ENCODE measurements around the gene UTP15. TPM values are rescaled to one million over a fixed set of nuclear protein-coding genes. Genes with fewer than 3 reads are reported as not detected.

The UTP15 gene
- total RNA-seq, 1 donor from 2014 or later: 12.8 TPM

GRCh38 chr5:73564018-73564417, 1.5 kb upstream of the UTP15 start:
- Histone ChIP-seq H3K27ac (no peak overlapping the region), H3K9me3 (no peaks in the 10 kb centered on the region), H3K4me3 (peak overlapping the region; percentile 83), H3K36me3 (peaks cover 51% of the 10 kb centered on the region), H3K4me1 (peaks cover 35% of the 10 kb centered on the region), H3K27me3 (ENCODE audit: low read depth) (no peaks in the 10 kb centered on the region)
- ATAC-seq (no peak), DNase-seq (no peak)
- intact Hi-C loops (cut with DNase I): no loop called here
- TF ChIP-seq CTCF (IDR thresholded peaks at IDR 0.05): no peak

GRCh38 chr5:73564675-73565074, 868 bp upstream of the UTP15 start:
- TF ChIP-seq CTCF (IDR thresholded peaks at IDR 0.05): no peak
- DNase-seq (no peak), ATAC-seq (peak; percentile 2 to 14)
- H3K27ac ChIP-seq: peak overlapping the region; percentile 94
- H3K4me3 ChIP-seq: peak overlapping the region; percentile 83
- intact Hi-C loops (cut with DNase I): no loop called here
- H3K27me3 ChIP-seq (ENCODE audit: low read depth): no peaks in the 10 kb centered on the region
- H3K4me1 ChIP-seq: peaks cover 35% of the 10 kb centered on the region
- no peaks in the 10 kb centered on the region for H3K9me3 ChIP-seq
- peaks cover 50% of the 10 kb centered on the region for H3K36me3 ChIP-seq

GRCh38 chr5:73565969-73566547, 515 bp downstream of the UTP15 start:
- ATAC-seq (no peak), DNase-seq (no peak)
- peak overlapping the region; percentile 94 for H3K27ac ChIP-seq
- no peaks in the 10 kb centered on the region for H3K9me3 ChIP-seq
- H3K36me3 ChIP-seq: peaks cover 49% of the 10 kb centered on the region
- H3K27me3 ChIP-seq (ENCODE audit: low read depth): no peaks in the 10 kb centered on the region
- TF ChIP-seq CTCF (IDR thresholded peaks at IDR 0.05): no peak
- H3K4me3 ChIP-seq: peak overlapping the region; percentile 83
- intact Hi-C loops (cut with DNase I): no loop called here
- H3K4me1 ChIP-seq: peaks cover 35% of the 10 kb centered on the region

- ATAC-seq: no peak
- H3K27me3 ChIP-seq (ENCODE audit: low read depth): no peaks in the 10 kb centered on the region
- TF ChIP-seq CTCF (IDR thresholded peaks at IDR 0.05): no peak
Observed at GRCh38 chr5:73582285-73583145, 17.0 kb downstream of the UTP15 start.

DNA sequence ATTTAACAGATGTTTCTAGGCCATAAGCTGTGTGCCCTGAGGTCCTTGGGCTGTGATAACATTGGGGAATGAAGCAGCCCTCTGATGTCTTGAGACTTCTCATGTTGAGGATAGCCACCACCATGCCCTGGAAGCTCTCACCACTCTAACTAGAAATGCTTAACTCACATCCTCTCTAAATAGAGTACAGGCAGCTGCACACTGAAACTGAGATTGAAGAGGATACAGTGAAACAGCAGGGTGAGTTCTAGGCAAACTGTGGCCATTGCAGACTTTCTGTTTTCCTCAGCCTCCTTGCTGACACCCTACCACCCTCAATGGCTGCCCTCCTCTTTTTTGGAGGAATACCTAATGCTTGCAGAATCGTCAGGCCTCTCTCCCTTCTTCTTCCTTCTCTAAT, 22.4 kb downstream of the UTP15 start:
- no peaks in the 10 kb centered on the region for H3K27me3 ChIP-seq (ENCODE audit: low read depth)
- H3K36me3 ChIP-seq: no peaks in the 10 kb centered on the region
- no peaks in the 10 kb centered on the region for H3K4me1 ChIP-seq
- no peak overlapping the region for H3K27ac ChIP-seq
- H3K9me3 ChIP-seq: no peaks in the 10 kb centered on the region
- intact Hi-C loops (cut with DNase I): no loop called here
- TF ChIP-seq CTCF (IDR thresholded peaks at IDR 0.05): no peak
- H3K4me3 ChIP-seq: no peak overlapping the region
- no peak for ATAC-seq
- no peak for DNase-seq

More at GRCh38 chr5:73582285-73583145, 17.0 kb downstream of the UTP15 start:
- Histone ChIP-seq H3K4me1 (no peaks in the 10 kb centered on the region), H3K4me3 (no peak overlapping the region), H3K36me3 (peaks cover 46% of the 10 kb centered on the region), H3K9me3 (no peaks in the 10 kb centered on the region), H3K27ac (no peak overlapping the region)
- no peak for DNase-seq
- intact Hi-C loops (cut with DNase I): no loop called here

Measured in lower lobe of right lung (tissue), 2 donors.